Hypothalamus (tissue), 51 donors: ENCODE data around the gene KLHL25.

ENCODE experiments used
- DNase-seq, 51 donors: peaks; one replicate each; lab custom pipeline; 2025; lab: John Stamatoyannopoulos, UW

KLHL25 gene

DNA sequence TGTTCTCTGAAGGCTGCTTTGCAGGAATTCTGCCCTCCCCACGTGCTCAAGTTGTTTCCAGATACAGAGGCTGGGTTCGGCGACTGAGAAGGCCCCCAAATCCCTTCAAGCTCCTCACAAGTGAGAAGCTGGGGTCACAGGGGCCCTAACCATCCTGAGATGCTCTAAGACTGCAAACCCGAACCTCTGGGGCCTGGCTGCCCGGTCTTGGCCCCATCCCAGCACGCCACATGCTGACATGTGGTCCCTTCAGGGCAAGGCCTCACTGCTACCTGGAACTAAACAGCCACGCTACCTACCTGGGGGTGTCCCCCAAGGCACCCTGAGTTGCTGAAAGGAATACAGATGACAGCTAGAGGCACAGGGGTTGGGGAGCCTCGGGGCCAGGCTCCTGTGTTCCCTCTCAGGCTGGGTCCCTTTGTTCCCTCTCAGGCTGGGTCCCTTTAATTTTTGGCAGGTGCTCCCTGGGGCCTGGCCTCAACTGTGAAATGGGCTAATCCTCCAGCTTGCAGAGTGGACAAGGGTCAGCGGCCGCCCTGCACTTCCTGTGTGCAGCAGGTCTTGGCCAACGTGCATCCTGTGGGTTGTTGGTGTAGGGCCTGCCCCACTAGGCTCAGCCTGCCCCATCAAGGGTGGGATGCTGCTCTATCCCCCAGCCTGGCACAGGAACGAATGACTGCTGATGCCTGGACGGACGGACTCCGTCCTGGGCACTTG, 32.5 kb downstream of the KLHL25 start:
- DNase-seq = no peak

DNA sequence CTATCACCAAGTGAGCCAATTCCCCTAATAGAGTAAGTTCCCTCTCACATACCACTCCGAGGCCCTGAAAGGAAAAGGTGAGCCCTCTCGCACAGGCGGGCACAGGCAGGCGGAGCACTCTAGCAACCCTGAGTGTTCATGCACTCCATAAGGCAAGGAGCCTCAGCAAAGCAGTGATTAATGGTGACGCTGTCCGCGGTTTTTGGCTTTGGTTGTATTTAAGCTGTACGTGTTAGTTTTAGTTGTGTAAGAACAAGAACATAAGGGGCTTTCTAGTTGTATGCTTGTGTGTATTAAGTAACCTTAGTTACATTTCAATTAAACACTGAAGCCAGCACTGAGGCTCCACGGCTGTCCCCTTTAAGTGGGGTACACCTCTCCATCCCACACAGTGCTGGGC, 33.1 kb downstream of the KLHL25 start:
- DNase-seq = no peak

DNA sequence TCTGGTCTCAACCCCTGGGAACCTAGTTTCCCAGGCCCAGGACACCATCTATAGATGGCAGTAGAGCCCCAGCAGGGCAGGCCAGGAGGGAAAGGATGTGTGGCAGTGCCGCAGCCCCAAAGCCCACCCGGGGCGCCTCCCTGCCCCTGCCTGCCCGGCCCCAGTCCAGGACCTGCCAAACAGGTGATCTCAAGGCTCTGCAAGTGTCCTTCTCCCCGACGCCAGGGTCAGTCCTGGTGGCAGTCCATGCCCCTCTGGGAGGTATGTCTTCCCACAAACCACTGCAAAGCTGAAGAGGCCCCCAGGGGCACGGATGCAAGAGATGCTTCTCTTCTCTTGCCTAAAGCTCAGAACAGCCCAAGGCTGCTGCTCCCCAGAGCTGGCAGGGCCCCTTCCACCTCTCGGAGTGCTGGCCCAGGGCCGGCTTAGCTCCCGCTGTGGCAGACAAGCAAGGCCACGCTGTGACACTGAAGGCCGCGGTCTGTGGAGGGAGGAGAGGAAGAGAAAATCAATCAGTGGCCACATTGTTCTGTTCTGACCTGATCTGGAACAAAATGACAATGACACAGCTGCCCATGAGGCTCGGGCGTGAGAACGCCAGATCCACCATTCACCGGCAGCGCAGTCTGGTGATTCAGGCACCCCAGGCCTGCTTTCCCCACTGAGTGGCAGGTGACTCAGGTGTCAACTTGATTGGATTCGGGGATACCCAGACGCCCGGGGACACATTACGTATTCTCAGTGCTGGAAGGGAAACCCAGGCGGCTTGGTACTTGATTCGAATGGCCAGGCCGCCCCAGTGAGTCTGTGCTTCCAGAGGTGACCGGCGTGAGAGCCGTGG, 34.0 kb downstream of the KLHL25 start:
- peak in 3 of 51 donors; percentile 18 to 25 (median 24) for DNase-seq

DNA sequence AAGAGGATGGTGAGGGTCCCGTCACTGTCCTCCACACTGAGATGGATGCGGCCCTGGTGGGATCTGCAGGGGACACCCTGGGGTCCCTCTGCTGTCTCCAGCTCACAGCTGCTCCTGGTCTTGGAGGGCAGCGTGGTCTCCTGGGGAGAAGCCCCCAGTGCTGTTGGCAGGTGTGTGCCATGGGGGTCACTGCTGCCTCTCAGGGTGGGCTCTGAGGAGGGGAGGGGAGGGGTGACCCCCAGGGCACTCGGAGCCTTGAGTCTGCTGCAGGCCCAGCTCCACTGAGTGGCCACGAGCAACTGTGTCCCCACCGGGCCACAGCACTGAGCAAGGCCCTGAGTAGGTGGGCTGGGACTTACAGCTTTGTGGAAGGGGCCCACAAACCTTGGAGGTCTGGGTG, 34.7 kb downstream of the KLHL25 start:
- DNase-seq = no peak

DNA sequence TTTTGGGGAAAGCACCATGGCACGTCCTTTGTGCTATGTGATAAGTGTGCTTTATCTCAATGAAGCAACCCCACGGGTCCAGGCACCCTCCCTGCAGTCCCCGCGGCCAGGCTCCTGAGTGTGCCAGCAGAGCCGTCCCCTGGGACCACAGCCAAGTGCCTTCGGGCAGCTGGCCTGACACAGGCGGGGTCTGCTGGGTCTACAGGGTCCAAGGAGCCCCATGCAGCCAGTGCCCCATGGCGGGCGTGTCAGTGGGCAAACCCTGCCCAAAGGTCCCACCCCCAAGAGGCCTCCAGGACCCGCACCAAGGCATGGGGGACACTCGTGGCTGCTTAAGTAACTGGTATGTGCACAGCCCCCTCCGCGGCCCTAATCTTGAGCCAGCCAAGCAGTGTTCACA, 35.3 kb downstream of the KLHL25 start:
- peak in 16 of 51 donors; percentile 14 to 59 (median 34) for DNase-seq

DNA sequence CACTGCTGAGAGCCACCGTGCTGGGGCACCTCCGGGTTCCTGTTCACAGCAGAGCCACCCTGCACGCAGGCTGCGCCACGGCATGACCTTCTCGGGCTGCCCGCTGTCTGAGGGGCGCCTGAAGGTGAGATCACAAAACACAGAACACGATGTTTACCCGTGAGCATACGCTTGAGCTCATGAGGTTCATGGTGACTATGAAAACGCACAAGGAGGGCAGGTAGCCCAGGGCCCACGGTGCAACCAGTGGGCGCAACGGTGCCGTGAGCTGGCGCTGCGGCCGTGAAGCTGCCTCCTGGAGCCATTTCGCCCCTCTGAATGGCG, 36.1 kb downstream of the KLHL25 start:
- DNase-seq = no peak

DNA sequence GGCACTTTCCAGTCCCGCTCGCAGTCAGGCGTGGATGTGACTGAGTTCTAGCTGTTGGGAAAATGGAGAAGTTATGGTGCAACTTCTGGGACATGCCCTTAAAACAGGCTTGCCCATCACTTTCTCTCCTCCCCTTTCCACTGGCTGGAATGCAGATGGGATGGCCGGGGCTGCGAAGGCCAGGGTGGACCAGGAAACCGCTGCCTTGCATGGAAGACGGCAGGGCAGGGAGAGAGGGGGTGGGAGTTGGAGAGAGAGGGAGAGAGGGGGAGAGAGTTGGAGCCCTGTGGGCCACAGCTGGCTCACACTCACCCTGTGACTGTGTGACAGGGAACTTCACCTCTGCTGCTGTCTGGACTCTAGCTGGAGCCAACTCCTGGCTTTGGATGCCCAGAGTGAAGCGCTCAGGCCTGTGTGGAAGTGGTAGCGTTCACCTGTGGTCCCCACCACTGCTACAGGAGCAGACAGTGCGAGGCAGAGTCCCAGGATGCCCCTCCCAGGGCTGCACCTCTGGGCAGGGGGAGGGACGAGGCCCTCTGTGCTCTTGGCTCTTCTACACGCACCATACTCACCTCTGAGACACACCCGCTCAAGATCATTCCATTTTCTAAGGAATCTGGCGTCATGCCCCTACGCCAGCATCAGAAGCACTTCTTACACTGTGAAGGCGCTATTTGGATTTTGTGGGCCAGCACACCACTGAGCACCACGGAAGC, 36.6 kb downstream of the KLHL25 start:
- DNase-seq = no peak

DNA sequence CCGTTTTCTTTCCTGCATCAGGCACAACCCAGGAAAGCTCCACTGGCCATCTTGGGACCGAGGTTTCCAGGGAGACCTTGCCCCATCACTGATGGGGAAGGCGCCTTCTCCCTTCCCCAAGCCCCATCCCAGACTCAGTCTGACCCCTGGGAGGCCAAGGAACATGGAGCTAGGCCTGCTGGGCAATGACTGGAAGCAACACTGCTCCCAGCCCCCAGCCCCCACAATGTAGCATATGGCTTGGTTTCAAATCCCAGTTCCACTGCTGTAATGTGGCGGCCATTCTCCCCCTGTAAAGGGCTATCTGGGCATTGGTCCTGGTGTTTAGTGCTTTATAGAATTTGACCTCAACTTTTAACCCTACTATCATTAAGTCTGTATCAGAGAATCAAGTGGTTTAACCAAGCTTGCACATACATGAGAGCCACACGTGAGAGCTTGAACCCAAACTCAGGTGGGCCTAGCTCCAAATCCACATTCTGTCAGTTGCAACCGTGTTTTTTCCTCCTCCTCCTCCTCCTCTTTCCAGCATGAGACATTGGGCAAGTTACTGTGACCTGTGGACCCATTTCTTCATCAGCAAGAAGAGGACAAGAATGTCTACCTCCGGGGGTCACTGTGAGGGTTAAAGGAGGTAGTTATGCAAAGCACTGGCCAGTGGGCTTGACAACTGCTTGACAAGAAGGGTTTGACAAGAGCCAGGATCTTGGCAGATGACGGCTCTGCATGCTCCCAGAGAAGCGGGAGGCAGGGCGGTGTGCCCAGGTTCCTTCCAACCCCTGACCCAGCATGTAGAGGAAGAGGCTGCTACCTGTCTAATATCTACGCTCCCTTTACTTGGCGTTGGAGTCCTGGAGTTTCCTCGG, 37.4 kb downstream of the KLHL25 start:
- no peak for DNase-seq

DNA sequence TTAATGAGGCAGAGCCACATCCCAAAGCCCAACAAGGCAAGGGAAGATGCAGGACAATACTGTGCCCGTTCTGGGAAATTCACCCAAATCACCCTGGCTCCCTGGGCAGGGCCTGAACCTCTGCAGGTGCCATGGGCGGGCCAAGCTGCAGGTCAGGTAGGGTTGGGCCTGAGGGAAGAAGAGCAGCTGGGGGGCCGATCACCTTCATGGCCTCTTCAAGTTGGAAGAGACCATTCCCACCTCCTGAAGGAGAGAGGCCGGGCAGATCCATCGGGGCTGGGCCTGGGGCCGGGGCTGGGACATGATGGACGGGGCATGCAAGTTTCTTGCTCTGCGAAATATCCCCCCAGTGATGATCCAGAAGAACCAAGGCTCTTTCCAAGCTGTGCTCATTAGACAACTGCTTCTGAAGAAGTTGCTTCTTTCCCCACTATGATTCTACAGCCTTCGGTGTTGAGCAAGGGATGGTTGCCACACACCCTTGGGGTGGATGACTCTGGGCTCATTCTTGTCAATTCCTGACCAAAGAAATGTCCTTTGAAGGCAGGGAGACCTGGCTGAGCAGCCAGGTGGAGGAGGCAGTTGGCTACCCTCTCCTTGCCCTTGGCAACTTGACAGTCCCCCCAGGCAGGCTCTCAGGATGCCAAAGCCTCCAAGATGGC, 38.2 kb downstream of the KLHL25 start:
- no peak for DNase-seq

DNA sequence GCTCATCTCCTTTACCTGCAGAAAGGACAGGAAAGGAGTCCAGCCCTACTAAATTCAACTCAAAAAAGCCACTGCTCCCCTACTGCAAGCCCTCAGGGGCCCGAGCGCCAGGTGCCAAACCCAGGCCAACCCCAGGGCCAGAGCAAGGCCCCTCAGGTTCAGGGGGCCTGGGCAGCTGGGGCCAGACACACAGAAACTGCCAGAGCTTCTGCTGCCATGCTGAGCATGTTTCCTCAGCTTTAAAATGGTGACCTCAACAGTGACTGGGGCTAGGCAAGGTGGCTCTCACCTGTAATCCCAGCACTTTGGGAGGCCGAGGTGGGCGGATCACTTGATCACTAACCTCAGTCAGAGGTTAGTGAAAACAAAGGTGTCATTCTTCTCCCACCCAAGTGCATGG, 38.8 kb downstream of the KLHL25 start:
- DNase-seq = no peak

DNA sequence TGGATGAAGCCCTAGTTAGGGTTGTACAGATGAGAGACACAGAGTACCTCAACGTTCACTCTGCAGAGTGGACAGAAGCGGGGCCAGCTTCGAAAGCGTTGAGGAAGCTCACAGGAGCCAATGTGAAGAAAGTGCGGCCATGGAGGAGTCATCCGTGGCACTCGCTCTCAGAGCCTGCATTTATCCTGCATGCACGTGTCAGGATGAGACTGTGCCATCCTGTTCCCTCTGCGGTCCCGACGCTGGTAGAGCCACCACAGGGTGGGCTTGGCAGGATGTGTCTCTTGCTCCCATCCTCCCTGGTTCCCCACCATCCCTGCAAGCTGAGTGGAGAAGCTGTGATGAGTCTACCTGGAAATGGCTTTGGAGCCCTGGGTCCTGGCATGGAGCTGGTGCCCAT, 39.3 kb downstream of the KLHL25 start:
- DNase-seq = no peak

DNA sequence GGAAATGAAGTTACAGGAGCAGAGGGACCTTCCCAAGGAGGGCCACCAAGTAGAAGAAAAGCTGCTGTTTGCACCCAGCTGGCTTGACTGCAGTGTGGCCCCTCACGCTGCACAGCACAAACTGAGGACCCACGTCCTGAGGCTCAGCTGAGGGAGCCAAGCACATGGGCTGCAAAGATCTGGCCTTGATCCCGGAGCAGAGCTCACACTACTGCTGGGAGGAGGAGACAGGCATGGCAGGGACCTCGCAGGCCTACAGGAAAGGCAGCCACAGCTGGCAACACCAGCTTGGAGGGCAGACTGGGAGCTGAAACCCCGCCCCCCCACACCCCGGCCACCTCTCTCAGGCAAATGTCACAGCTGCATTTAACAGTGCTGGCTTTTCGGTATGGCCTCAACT, 39.7 kb downstream of the KLHL25 start:
- DNase-seq = peak in 14 of 51 donors; percentile 17 to 62 (median 33)

DNA sequence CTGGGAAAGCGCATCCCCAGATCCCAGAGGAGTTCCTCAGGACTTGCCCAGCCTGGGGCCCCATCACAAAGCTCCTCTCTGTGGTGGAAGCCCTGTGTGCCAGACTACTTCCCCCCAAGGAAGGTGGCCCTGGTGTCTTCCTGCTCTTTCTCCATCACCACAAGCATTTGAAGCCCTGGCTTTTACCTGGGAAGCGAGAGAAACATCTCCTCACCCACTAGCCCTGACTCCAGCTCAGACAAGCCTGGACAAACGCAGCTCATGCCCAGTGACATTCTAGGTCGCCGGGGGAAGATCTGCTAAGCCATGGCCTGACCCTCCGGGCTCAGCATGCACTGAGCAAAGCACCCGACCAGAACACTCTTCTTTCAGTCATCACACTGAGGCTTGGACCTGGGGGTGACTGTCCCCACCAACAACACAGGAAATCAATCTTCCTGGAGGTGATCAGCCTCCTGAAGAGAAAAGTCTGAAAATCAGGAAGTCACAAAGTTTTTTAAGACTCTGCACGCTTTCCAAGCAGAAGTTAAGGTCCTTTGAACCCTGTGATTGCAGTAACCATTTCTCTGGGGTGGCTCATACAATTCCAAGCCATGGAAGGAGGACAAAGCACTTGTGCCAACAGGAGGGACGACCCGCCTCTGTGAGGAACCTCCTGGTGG, 40.8 kb downstream of the KLHL25 start:
- DNase-seq = no peak

DNA sequence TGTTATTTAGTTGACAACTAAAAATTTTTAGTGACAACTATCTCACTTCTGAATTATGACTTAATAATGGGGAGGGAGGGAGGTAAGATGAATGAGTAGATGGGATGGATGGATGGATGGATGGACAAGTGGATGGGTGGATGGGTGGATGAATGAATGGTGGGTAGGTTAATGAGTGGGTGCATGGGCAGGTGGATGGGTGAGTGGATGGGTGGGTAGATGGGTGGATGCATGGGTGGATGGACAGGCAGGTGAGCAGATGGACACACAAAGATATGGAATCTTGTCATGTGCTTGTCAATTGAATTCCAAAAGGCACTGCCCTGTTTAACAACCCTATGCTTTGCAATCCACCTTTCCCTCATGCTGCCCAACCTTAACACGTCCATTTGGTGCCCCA, 41.5 kb downstream of the KLHL25 start:
- no peak for DNase-seq

DNA sequence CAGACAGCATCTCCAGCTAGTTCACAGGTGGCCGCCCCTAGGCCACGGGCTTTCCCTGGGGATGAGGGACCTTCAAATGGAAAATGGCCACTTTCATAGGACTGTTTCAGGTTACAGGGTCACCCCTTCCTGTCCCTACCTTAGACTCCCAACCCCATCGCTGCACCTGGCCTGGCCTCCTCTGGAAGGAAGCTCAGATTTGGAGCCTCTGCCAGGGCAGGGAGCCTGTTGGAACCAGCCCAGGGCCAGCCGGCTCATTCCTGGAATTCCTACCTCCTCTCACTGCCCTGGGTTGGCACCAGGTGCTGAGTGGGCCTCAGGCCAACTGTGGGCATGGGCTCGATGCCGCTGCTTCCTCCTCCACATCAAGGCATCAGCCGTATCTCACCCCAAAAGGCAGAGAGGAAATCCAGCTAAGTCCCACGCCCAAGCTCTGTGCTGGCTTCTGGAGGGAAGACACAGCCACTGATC, 42.2 kb downstream of the KLHL25 start:
- no peak for DNase-seq

DNA sequence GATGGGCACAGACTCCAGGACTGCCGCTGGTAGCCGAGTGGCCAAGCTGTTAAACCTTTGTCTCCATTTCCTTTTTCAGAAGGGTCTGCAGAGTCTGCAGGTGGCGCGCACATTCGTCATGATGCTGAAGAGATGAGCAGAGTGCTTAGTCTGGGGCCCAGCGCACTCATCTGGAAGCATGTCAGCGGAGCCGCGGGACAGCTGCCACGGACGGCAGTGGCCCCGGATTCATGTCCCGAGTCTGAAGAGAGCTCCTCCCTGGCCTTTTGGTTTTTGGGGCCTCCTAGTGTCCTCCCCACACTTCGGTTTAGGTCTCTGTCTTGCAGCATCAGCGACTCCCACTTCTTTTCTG, 42.6 kb downstream of the KLHL25 start:
- peak in 10 of 51 donors; percentile 52 to 74 (median 62) for DNase-seq

DNA sequence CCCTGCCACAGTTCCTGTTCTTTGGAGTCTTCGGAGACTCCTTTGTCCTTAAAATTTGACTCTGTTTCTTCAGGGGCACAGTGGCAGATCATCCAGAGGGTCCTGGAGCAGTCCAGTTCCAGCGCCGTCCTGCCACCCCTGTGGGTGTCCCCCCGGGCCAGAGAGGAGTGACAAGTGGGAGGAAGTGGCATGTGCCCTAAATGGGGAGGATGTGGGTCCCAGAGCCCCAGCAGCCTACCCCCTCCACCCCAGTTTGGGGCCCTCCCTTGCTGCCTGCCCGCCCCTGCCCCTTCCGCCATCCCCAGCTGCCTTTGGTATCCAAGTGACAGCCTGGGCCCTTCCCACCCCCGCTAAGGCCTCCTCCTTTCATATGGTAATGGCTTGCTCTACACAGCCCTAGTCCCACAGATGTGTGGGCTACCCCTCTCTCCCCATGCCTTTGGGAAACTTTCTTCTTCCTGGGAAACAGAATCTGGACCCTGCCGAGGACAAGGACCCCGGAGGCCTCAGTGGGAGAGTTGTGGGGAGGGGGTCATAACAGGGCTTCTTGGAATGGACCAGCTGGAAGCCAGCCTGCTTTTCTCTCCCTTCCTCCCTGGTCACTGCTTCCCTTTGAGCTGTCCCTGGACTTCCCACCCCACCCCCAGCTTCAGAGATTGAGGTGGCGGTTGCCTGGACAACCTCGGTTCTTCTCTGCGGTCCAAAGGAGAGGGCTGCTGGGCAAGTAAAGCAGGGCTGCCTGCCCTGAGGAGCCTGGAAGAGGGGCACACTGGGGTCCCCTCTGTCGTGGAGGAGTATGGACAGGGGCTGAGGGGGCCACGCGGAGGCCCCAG, 43.2 kb downstream of the KLHL25 start:
- DNase-seq = peak in 35 of 51 donors; percentile 25 to 93 (median 74)
